HepG2 (cell line): ENCODE data around the gene SCNM1. TPM values are rescaled to one million over a fixed set of nuclear protein-coding genes. Genes with fewer than 3 reads are reported as not detected.

ENCODE experiments used
- ATF1 ChIP-seq: IDR thresholded peaks from 2 replicates; pipeline ENCODE4 v1.6.1; 2016; ENCODE audit warnings: mild to moderate bottlenecking, control low read depth
- ATF7-NPFF ChIP-seq: sonication (generic); formaldehyde crosslinking; IDR thresholded peaks from 2 replicates; pipeline ENCODE4 v1.8.1; 2023; ENCODE audit warnings: mild to moderate bottlenecking, low read depth, missing genetic modification reagents, moderate library complexity
- ELF1 ChIP-seq: sonication (generic); formaldehyde crosslinking; IDR thresholded peaks from 2 replicates; pipeline ENCODE4 v1.4.0; 2020; ENCODE audit warnings: missing genetic modification reagents
- HNRNPH1 ChIP-seq: fragments of 200-400 bp; formaldehyde crosslinking; optimal IDR thresholded peaks from 2 replicates; pipeline ENCODE3; 2017; ENCODE audit warnings: mild to moderate bottlenecking, low read depth, low read length
- PRMT3 ChIP-seq: sonication (generic); formaldehyde crosslinking; IDR thresholded peaks from 2 replicates; pipeline ENCODE4 v1.8.1; 2022; ENCODE audit warnings: low read depth, mild to moderate bottlenecking, moderate library complexity, missing genetic modification reagents, borderline replicate concordance
- ZNF317 ChIP-seq: sonication (generic); formaldehyde crosslinking; IDR thresholded peaks from 2 replicates; pipeline ENCODE4 v1.5.0; 2020; ENCODE audit warnings: mild to moderate bottlenecking, missing genetic modification reagents
- ZNF557 ChIP-seq: sonication (generic); formaldehyde crosslinking; IDR thresholded peaks from 2 replicates; pipeline ENCODE4 v1.4.0; 2020; ENCODE audit warnings: missing genetic modification reagents
- ZNF775 ChIP-seq: sonication (generic); formaldehyde crosslinking; IDR thresholded peaks from 2 replicates; pipeline ENCODE4 v1.4.0; 2020; ENCODE audit warnings: missing genetic modification reagents, mild to moderate bottlenecking, moderate library complexity, borderline replicate concordance
- ZNF777 ChIP-seq: sonication (generic); formaldehyde crosslinking; IDR thresholded peaks from 2 replicates; pipeline ENCODE4 v1.4.0; 2020; ENCODE audit warnings: missing genetic modification reagents
- ZNF790 ChIP-seq: sonication (generic); formaldehyde crosslinking; IDR thresholded peaks from 2 replicates; pipeline ENCODE4 v1.8.0; 2022; ENCODE audit warnings: missing genetic modification reagents, mild to moderate bottlenecking, borderline replicate concordance
- ZSCAN31 ChIP-seq: sonication (generic); formaldehyde crosslinking; IDR thresholded peaks from 2 replicates; pipeline ENCODE4 v1.5.0; 2020; ENCODE audit warnings: low read depth, mild to moderate bottlenecking, missing genetic modification reagents
- polyA plus RNA-seq, 8 experiments: library from polyadenylated mRNA; depleted of rRNA in 3 of 8; stranded (reverse) in 7 of 8; unstranded in 1 of 8; fragments of >200 nt; fragmentation: Illumina TruSeq in 4 of 8; extraction: Trizol in 4 of 8; gene quantifications; 2 replicates each; pipeline versions ENCODE4 v1.2.1 to v1.2.3, GENCODE V29; 2011 to 2016; ENCODE audit warnings: low read depth in 4 of 8, missing spikeins in 1 of 8, mixed read lengths in 1 of 8; ENCODE audit not compliant: insufficient read depth in 1 of 8
- total RNA-seq, 5 experiments: library from RNA; depleted of rRNA; stranded (reverse); fragments of >200 nt; fragmentation: Illumina TruSeq; extraction: Trizol; gene quantifications; 2 replicates each; pipeline ENCODE4 v1.2.3, GENCODE V29; 2016; ENCODE audit warnings: low read depth in 1 of 5
- TF ChIP-seq, protein P1 (sequence below): sonication (generic); formaldehyde crosslinking; IDR thresholded peaks from 2 replicates; pipeline ENCODE4 v1.5.1; 2020; ENCODE audit warnings: mild to moderate bottlenecking, missing genetic modification reagents, borderline replicate concordance
- TF ChIP-seq, protein P2 (sequence below), 2 experiments: sonication (generic) in 1 of 2; formaldehyde crosslinking in 1 of 2; IDR thresholded peaks; 2 replicates each; pipeline versions ENCODE4 v1.4.0 to v1.6.1; 2016 to 2020; ENCODE audit warnings: borderline replicate concordance in 1 of 2, low read depth in 1 of 2, mild to moderate bottlenecking in 1 of 2, missing genetic modification reagents in 1 of 2
- TF ChIP-seq, protein P3 (sequence below): IDR thresholded peaks from 2 replicates; pipeline ENCODE4 v1.6.1; 2016; ENCODE audit warnings: missing genetic modification reagents, missing compliant biosample characterization
- TF ChIP-seq, protein P4 (sequence below): sonication (generic); formaldehyde crosslinking; IDR thresholded peaks from 2 replicates; pipeline ENCODE4 v1.8.1; 2022; ENCODE audit warnings: mild to moderate bottlenecking, missing genetic modification reagents

SCNM1 gene
- total and polyA plus RNA-seq, 2 of the 13 experiments (the other 11 are each of a cell fraction or from before 2014, with no cell fraction given): 16.3 to 31.5 TPM

DNA sequence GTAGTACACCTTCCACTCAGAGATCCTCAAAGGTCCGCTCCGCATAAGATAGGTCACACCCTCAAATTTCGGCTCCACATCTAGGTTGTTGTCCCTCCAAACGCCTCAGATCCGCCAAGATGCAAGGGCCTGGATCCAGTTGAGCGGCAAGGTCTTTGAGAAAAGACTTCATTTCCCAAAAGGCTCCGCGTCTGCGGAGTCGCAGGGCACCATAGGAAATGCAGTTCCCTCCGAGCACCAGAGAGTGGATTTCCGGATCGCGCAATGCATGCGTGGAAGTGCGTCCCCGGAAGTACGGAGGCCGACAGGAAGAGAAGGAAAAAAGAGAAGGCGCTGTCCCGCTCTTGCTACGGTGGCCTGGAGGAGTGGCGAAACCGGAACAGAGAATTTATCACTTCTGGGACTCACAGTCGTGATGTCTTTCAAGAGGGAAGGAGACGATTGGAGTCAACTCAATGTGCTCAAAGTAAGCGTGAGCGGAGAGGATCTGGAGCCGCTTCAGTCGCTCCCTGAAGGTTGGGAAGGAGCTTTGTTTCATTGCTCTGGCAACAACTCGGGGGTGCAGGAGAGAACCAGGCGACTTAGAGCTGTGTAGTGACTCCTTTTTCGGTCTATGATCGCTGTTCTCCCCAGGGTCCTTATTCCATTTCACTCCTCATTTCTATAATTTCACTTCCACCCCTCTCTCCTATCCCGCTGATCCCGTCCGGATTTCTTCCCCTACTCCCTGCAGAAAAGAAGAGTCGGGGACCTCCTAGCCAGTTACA is at the start of gene SCNM1, which contains the start of gene LYSMD1 (continued):
- TF ChIP-seq, protein P1, sequence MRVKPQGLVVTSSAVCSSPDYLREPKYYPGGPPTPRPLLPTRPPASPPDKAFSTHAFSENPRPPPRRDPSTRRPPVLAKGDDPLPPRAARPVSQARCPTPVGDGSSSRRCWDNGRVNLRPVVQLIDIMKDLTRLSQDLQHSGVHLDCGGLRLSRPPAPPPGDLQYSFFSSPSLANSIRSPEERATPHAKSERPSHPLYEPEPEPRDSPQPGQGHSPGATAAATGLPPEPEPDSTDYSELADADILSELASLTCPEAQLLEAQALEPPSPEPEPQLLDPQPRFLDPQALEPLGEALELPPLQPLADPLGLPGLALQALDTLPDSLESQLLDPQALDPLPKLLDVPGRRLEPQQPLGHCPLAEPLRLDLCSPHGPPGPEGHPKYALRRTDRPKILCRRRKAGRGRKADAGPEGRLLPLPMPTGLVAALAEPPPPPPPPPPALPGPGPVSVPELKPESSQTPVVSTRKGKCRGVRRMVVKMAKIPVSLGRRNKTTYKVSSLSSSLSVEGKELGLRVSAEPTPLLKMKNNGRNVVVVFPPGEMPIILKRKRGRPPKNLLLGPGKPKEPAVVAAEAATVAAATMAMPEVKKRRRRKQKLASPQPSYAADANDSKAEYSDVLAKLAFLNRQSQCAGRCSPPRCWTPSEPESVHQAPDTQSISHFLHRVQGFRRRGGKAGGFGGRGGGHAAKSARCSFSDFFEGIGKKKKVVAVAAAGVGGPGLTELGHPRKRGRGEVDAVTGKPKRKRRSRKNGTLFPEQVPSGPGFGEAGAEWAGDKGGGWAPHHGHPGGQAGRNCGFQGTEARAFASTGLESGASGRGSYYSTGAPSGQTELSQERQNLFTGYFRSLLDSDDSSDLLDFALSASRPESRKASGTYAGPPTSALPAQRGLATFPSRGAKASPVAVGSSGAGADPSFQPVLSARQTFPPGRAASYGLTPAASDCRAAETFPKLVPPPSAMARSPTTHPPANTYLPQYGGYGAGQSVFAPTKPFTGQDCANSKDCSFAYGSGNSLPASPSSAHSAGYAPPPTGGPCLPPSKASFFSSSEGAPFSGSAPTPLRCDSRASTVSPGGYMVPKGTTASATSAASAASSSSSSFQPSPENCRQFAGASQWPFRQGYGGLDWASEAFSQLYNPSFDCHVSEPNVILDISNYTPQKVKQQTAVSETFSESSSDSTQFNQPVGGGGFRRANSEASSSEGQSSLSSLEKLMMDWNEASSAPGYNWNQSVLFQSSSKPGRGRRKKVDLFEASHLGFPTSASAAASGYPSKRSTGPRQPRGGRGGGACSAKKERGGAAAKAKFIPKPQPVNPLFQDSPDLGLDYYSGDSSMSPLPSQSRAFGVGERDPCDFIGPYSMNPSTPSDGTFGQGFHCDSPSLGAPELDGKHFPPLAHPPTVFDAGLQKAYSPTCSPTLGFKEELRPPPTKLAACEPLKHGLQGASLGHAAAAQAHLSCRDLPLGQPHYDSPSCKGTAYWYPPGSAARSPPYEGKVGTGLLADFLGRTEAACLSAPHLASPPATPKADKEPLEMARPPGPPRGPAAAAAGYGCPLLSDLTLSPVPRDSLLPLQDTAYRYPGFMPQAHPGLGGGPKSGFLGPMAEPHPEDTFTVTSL (CRISPR knock-in tag): no peak; the same call in 1 of the 2 replicates
- no peak for TF ChIP-seq HNRNPH1
- peak; percentile 100 for TF ChIP-seq ELF1 (CRISPR knock-in tag)
- peak; percentile 60; the same call in 1 of the 2 replicates for TF ChIP-seq ZSCAN31 (CRISPR knock-in tag)
- TF ChIP-seq ZNF557 (CRISPR knock-in tag): 0 out of 2 replicates have a peak, but pooled peaks have one; percentile 41
- TF ChIP-seq, protein P2, sequence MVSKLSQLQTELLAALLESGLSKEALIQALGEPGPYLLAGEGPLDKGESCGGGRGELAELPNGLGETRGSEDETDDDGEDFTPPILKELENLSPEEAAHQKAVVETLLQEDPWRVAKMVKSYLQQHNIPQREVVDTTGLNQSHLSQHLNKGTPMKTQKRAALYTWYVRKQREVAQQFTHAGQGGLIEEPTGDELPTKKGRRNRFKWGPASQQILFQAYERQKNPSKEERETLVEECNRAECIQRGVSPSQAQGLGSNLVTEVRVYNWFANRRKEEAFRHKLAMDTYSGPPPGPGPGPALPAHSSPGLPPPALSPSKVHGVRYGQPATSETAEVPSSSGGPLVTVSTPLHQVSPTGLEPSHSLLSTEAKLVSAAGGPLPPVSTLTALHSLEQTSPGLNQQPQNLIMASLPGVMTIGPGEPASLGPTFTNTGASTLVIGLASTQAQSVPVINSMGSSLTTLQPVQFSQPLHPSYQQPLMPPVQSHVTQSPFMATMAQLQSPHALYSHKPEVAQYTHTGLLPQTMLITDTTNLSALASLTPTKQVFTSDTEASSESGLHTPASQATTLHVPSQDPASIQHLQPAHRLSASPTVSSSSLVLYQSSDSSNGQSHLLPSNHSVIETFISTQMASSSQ (IDR thresholded peaks at IDR 0.05; ENCODE audit: low read depth): peak; percentile 56; the same call in 1 of the 2 replicates
- TF ChIP-seq, protein P2 (CRISPR knock-in tag; IDR thresholded peaks at IDR 0.05; ENCODE audit: borderline replicate concordance): peak; percentile 80
- TF ChIP-seq, protein P3, sequence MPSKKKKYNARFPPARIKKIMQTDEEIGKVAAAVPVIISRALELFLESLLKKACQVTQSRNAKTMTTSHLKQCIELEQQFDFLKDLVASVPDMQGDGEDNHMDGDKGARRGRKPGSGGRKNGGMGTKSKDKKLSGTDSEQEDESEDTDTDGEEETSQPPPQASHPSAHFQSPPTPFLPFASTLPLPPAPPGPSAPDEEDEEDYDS: peak; percentile 34
- TF ChIP-seq ATF1 (CRISPR knock-in tag): peak; percentile 93
- TF ChIP-seq, protein P4, sequence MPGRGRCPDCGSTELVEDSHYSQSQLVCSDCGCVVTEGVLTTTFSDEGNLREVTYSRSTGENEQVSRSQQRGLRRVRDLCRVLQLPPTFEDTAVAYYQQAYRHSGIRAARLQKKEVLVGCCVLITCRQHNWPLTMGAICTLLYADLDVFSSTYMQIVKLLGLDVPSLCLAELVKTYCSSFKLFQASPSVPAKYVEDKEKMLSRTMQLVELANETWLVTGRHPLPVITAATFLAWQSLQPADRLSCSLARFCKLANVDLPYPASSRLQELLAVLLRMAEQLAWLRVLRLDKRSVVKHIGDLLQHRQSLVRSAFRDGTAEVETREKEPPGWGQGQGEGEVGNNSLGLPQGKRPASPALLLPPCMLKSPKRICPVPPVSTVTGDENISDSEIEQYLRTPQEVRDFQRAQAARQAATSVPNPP (CRISPR knock-in tag): peak; percentile 15; the same call in 1 of the 2 replicates
- no peak for TF ChIP-seq ZNF790 (CRISPR knock-in tag)
- peak; percentile 43; the same call in 1 of the 2 replicates for TF ChIP-seq ZNF777
- 0 out of 2 replicates have a peak, but pooled peaks have one; percentile 71 for TF ChIP-seq ZNF317 (CRISPR knock-in tag)
- no peak for TF ChIP-seq ATF7-NPFF (CRISPR knock-in tag)
- TF ChIP-seq ZNF775 (CRISPR knock-in tag): no peak
- no peak for TF ChIP-seq PRMT3 (CRISPR knock-in tag)
